ENCODE results near the gene TASP1.

TASP1 gene

DNA sequence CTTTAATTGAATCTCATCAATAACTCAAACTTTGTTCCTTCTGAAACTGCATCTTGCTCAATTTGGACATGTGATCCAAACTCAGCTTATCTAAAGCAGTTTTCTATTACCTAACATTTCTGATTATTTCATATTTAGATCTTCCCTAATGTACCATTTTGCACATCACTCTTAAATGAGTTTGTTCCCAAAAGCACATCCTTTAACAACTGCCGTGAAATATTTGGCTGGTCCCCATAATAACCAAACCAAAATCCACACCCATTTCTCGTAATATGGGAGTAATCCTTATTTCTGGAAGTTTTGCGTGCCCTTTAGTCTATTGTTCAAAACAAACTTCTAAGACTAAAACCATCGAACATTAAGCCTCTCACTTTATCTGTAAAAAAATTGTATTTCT is 94.9 kb downstream of the TASP1 start:
- no peak overlapping the region for H3K4me2 ChIP-seq (ENCODE audit: low read length, poor library complexity, severe bottlenecking)
- H3K27me3 ChIP-seq (ENCODE audit: control insufficient read depth in 1 of 2, insufficient read depth in 1 of 2, low read length in 2 of 2) = no peaks in the 10 kb centered on the region
- no peak overlapping the region for H3K4me3 ChIP-seq (ENCODE audit: insufficient read depth in 1 of 2, low read depth in 1 of 2, low read length in 2 of 2)
- no peaks in the 10 kb centered on the region for H3K4me1 ChIP-seq (ENCODE audit: control insufficient read depth, insufficient read depth, low read depth, low read length)
- no peak overlapping the region for H3K27ac ChIP-seq (ENCODE audit: low read length, poor library complexity, severe bottlenecking)
- H3K9ac ChIP-seq (ENCODE audit: low read length) = no peak overlapping the region
- WGBS = 100% methylated on average over 2 of the region's 4 CpGs
- no peak overlapping the region for H4K8ac ChIP-seq (ENCODE audit: low read length)
- no peaks in the 10 kb centered on the region for H3K36me3 ChIP-seq (ENCODE audit: control insufficient read depth in 1 of 2, insufficient read depth in 2 of 2, low read depth in 1 of 2, low read length in 2 of 2)
- no peak for DNase-seq
- no peak overlapping the region for H2AK5ac ChIP-seq (ENCODE audit: low read length, severe bottlenecking)
- H3K79me1 ChIP-seq (replicated peaks; ENCODE audit: low read length, poor library complexity, severe bottlenecking) = peaks cover 3% of the 10 kb centered on the region
- no peak overlapping the region for H3K18ac ChIP-seq (ENCODE audit: low read depth in 1 of 2, low read length in 2 of 2)
- H2AFZ ChIP-seq (ENCODE audit: low read depth, low read length) = no peak overlapping the region
- H3K4ac ChIP-seq (ENCODE audit: low read depth in 1 of 2, low read length in 2 of 2) = no peak overlapping the region
- no peaks in the 10 kb centered on the region for H3K9me3 ChIP-seq (ENCODE audit: control insufficient read depth, low read length)
- H3K23ac ChIP-seq (ENCODE audit: low read length in 2 of 2) = no peak overlapping the region
- no peak overlapping the region for H3K14ac ChIP-seq (ENCODE audit: low read length in 2 of 2)
- no peak overlapping the region for H2BK15ac ChIP-seq (ENCODE audit: low read depth, poor library complexity, severe bottlenecking)
- no peak overlapping the region for H2BK12ac ChIP-seq (ENCODE audit: low read length in 2 of 2)
- H2BK120ac ChIP-seq (ENCODE audit: low read depth, low read length) = no peak overlapping the region
- no peak overlapping the region for H2BK5ac ChIP-seq (ENCODE audit: low read depth, low read length, poor library complexity, severe bottlenecking)
- H4K91ac ChIP-seq (ENCODE audit: low read length) = no peak overlapping the region

GRCh38 chr20:13535627-13536026 is 103.1 kb downstream of the TASP1 start:
- H3K27ac ChIP-seq (ENCODE audit: low read length, poor library complexity, severe bottlenecking) = no peak overlapping the region
- no peak overlapping the region for H3K23ac ChIP-seq (ENCODE audit: low read length in 2 of 2)
- H3K18ac ChIP-seq (ENCODE audit: low read depth in 1 of 2, low read length in 2 of 2) = no peak overlapping the region
- WGBS = 93% methylated on average over 3 of the region's 4 CpGs
- no peaks in the 10 kb centered on the region for H3K4me1 ChIP-seq (ENCODE audit: control insufficient read depth, insufficient read depth, low read depth, low read length)
- no peak overlapping the region for H3K14ac ChIP-seq (ENCODE audit: low read length in 2 of 2)
- no peaks in the 10 kb centered on the region for H3K9me3 ChIP-seq (ENCODE audit: control insufficient read depth, low read length)
- no peak overlapping the region for H4K8ac ChIP-seq (ENCODE audit: low read length)
- H3K4me2 ChIP-seq (ENCODE audit: low read length, poor library complexity, severe bottlenecking) = no peak overlapping the region
- peaks cover 0 to 3% of the 10 kb centered on the region in 2 experiments for H3K36me3 ChIP-seq (ENCODE audit: control insufficient read depth in 1 of 2, insufficient read depth in 2 of 2, low read depth in 1 of 2, low read length in 2 of 2)
- H3K27me3 ChIP-seq (ENCODE audit: control insufficient read depth in 1 of 2, insufficient read depth in 1 of 2, low read length in 2 of 2) = no peaks in the 10 kb centered on the region
- no peak overlapping the region for H2BK15ac ChIP-seq (ENCODE audit: low read depth, poor library complexity, severe bottlenecking)
- DNase-seq = no peak
- no peak overlapping the region for H2BK5ac ChIP-seq (ENCODE audit: low read depth, low read length, poor library complexity, severe bottlenecking)
- H2BK12ac ChIP-seq (ENCODE audit: low read length in 2 of 2) = no peak overlapping the region
- H2BK120ac ChIP-seq (ENCODE audit: low read depth, low read length) = no peak overlapping the region
- H2AK5ac ChIP-seq (ENCODE audit: low read length, severe bottlenecking) = no peak overlapping the region
- no peak overlapping the region for H3K4me3 ChIP-seq (ENCODE audit: insufficient read depth in 1 of 2, low read depth in 1 of 2, low read length in 2 of 2)
- H3K79me1 ChIP-seq (replicated peaks; ENCODE audit: low read length, poor library complexity, severe bottlenecking) = peaks cover 6% of the 10 kb centered on the region
- H2AFZ ChIP-seq (ENCODE audit: low read depth, low read length) = no peak overlapping the region
- H3K4ac ChIP-seq (ENCODE audit: low read depth in 1 of 2, low read length in 2 of 2) = no peak overlapping the region
- H4K91ac ChIP-seq (ENCODE audit: low read length) = no peak overlapping the region
- no peak overlapping the region for H3K9ac ChIP-seq (ENCODE audit: low read length)

GRCh38 chr20:13533946-13534345 is 104.8 kb downstream of the TASP1 start:
- no peak overlapping the region for H2AK5ac ChIP-seq (ENCODE audit: low read length, severe bottlenecking)
- H3K27ac ChIP-seq (ENCODE audit: low read length, poor library complexity, severe bottlenecking) = no peak overlapping the region
- 79% methylated on average over 4 of the region's 5 CpGs for WGBS
- no peak overlapping the region for H3K18ac ChIP-seq (ENCODE audit: low read depth in 1 of 2, low read length in 2 of 2)
- H2BK5ac ChIP-seq (ENCODE audit: low read depth, low read length, poor library complexity, severe bottlenecking) = no peak overlapping the region
- no peak overlapping the region for H4K91ac ChIP-seq (ENCODE audit: low read length)
- no peaks in the 10 kb centered on the region for H3K27me3 ChIP-seq (ENCODE audit: control insufficient read depth in 1 of 2, insufficient read depth in 1 of 2, low read length in 2 of 2)
- H3K4me1 ChIP-seq (ENCODE audit: control insufficient read depth, insufficient read depth, low read depth, low read length) = no peaks in the 10 kb centered on the region
- H2BK120ac ChIP-seq (ENCODE audit: low read depth, low read length) = no peak overlapping the region
- H2AFZ ChIP-seq (ENCODE audit: low read depth, low read length) = no peak overlapping the region
- no peak overlapping the region for H3K14ac ChIP-seq (ENCODE audit: low read length in 2 of 2)
- no peak overlapping the region for H3K9ac ChIP-seq (ENCODE audit: low read length)
- H4K8ac ChIP-seq (ENCODE audit: low read length) = no peak overlapping the region
- H3K79me1 ChIP-seq (replicated peaks; ENCODE audit: low read length, poor library complexity, severe bottlenecking) = peaks cover 5% of the 10 kb centered on the region
- H3K23ac ChIP-seq (ENCODE audit: low read length in 2 of 2) = no peak overlapping the region
- H3K4me3 ChIP-seq (ENCODE audit: insufficient read depth in 1 of 2, low read depth in 1 of 2, low read length in 2 of 2) = no peak overlapping the region
- no peaks in the 10 kb centered on the region for H3K9me3 ChIP-seq (ENCODE audit: control insufficient read depth, low read length)
- peak; percentile 41 for DNase-seq
- H2BK15ac ChIP-seq (ENCODE audit: low read depth, poor library complexity, severe bottlenecking) = no peak overlapping the region
- peaks cover 0 to 3% of the 10 kb centered on the region in 2 experiments for H3K36me3 ChIP-seq (ENCODE audit: control insufficient read depth in 1 of 2, insufficient read depth in 2 of 2, low read depth in 1 of 2, low read length in 2 of 2)
- no peak overlapping the region for H3K4ac ChIP-seq (ENCODE audit: low read depth in 1 of 2, low read length in 2 of 2)
- H2BK12ac ChIP-seq (ENCODE audit: low read length in 2 of 2) = no peak overlapping the region
- H3K4me2 ChIP-seq (ENCODE audit: low read length, poor library complexity, severe bottlenecking) = no peak overlapping the region

DNA sequence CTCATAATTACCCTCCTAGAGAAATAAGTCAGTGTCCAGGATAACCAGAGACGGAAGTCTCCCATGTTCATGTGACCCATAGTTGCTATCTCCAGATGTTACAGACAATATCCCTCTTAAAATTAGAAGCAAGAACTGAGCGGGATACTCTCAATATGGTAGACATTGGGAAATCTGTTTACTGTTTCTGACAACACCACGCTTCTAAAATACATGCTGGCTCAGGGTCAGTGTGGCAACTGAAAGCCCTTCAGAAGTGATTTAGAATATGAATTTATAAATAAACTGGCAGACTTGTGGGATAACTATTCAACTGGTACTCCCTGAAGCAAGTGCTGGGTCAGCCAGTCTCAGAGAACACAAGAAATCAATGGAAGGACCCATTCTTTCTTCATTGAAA is 108.6 kb downstream of the TASP1 start:
- Histone ChIP-seq H3K4me1 (ENCODE audit: control insufficient read depth, insufficient read depth, low read depth, low read length) (no peaks in the 10 kb centered on the region), H3K79me1 (replicated peaks; ENCODE audit: low read length, poor library complexity, severe bottlenecking) (peaks cover 5% of the 10 kb centered on the region), H3K9me3 (ENCODE audit: control insufficient read depth, low read length) (no peaks in the 10 kb centered on the region), H3K9ac (ENCODE audit: low read length) (no peak overlapping the region), H2AFZ (ENCODE audit: low read depth, low read length) (no peak overlapping the region), H2AK5ac (ENCODE audit: low read length, severe bottlenecking) (no peak overlapping the region), H3K36me3 (ENCODE audit: control insufficient read depth in 1 of 2, insufficient read depth in 2 of 2, low read depth in 1 of 2, low read length in 2 of 2) (peaks cover 0 to 3% of the 10 kb centered on the region in 2 experiments), H4K91ac (ENCODE audit: low read length) (no peak overlapping the region), H3K4me3 (ENCODE audit: insufficient read depth in 1 of 2, low read depth in 1 of 2, low read length in 2 of 2) (no peak overlapping the region), H3K27ac (ENCODE audit: low read length, poor library complexity, severe bottlenecking) (no peak overlapping the region), H2BK5ac (ENCODE audit: low read depth, low read length, poor library complexity, severe bottlenecking) (no peak overlapping the region), H2BK120ac (ENCODE audit: low read depth, low read length) (no peak overlapping the region), H3K14ac (ENCODE audit: low read length in 2 of 2) (no peak overlapping the region), H3K4me2 (ENCODE audit: low read length, poor library complexity, severe bottlenecking) (no peak overlapping the region), H3K18ac (ENCODE audit: low read depth in 1 of 2, low read length in 2 of 2) (no peak overlapping the region), H3K23ac (ENCODE audit: low read length in 2 of 2) (no peak overlapping the region), H3K27me3 (ENCODE audit: control insufficient read depth in 1 of 2, insufficient read depth in 1 of 2, low read length in 2 of 2) (no peaks in the 10 kb centered on the region), H3K4ac (ENCODE audit: low read depth in 1 of 2, low read length in 2 of 2) (no peak overlapping the region), H4K8ac (ENCODE audit: low read length) (no peak overlapping the region), H2BK12ac (ENCODE audit: low read length in 2 of 2) (no peak overlapping the region), H2BK15ac (ENCODE audit: low read depth, poor library complexity, severe bottlenecking) (no peak overlapping the region)
- DNase-seq = no peak
- WGBS = 100% methylated on average over 3 of the region's 3 CpGs
